ENCODE data around the gene MDP1.

GRCh38 chr14:24254630-24255392 is 38.9 kb upstream of the MDP1 start:
- TF ChIP-seq, protein P1, sequence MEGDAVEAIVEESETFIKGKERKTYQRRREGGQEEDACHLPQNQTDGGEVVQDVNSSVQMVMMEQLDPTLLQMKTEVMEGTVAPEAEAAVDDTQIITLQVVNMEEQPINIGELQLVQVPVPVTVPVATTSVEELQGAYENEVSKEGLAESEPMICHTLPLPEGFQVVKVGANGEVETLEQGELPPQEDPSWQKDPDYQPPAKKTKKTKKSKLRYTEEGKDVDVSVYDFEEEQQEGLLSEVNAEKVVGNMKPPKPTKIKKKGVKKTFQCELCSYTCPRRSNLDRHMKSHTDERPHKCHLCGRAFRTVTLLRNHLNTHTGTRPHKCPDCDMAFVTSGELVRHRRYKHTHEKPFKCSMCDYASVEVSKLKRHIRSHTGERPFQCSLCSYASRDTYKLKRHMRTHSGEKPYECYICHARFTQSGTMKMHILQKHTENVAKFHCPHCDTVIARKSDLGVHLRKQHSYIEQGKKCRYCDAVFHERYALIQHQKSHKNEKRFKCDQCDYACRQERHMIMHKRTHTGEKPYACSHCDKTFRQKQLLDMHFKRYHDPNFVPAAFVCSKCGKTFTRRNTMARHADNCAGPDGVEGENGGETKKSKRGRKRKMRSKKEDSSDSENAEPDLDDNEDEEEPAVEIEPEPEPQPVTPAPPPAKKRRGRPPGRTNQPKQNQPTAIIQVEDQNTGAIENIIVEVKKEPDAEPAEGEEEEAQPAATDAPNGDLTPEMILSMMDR (IDR thresholded peaks at IDR 0.05), result no peak
- TF ChIP-seq POLR2AphosphoS5 (IDR thresholded peaks at IDR 0.05; ENCODE audit: low read depth, low read length), result no peak
- no peak for TF ChIP-seq SIN3A (IDR thresholded peaks at IDR 0.05; ENCODE audit: borderline replicate concordance, insufficient read depth, low read depth, low read length)

Measured in Panc1 (cell line).